Midbrain (tissue), 1 donor: ENCODE data around the gene ODAPH.
"Not testable (repeated sequence)": the region's sequence is repeated elsewhere in the genome, so short reads cannot be mapped to it uniquely, and the experiment has no call there.

Source experiments
- DNase-seq: peaks from one replicate; lab custom pipeline; 2025; lab: John Stamatoyannopoulos, UW

Gene ODAPH

GRCh38 chr4:75555294-75556164, at the start of gene ODAPH:
Gene ODAPH, plus strand, starts transcription at chr4:75556066. Its CDS starts 17 bp downstream, at chr4:75556083.
- no peak for DNase-seq

- DNase-seq: not testable (repeated sequence)
These were observed 46.3 kb upstream of the ODAPH start for GRCh38 chr4:75509592-75509991.

GRCh38 chr4:75511841-75512240, 44.0 kb upstream of the ODAPH start:
- DNase-seq: no peak

GRCh38 chr4:75512386-75513211, 43.3 kb upstream of the ODAPH start:
- DNase-seq: no peak

GRCh38 chr4:75513526-75514130, 42.2 kb upstream of the ODAPH start:
- peak; percentile 38 for DNase-seq

- DNase-seq: peak; percentile 97
These were observed 41.5 kb upstream of the ODAPH start, which contains the start of the genes RCHY1 and THAP6 for GRCh38 chr4:75514131-75514948. Gene RCHY1, minus strand, starts transcription at chr4:75514403. Its CDS starts 117 bp downstream, at chr4:75514286. Gene THAP6, plus strand, starts transcription at chr4:75514473. Its CDS starts 980 bp downstream, at chr4:75515453.

- DNase-seq: no peak
These were observed 40.8 kb upstream of the ODAPH start for GRCh38 chr4:75514949-75515612.

GRCh38 chr4:75516144-75516543, 39.7 kb upstream of the ODAPH start:
- DNase-seq: no peak

GRCh38 chr4:75519452-75519851, 36.4 kb upstream of the ODAPH start:
- DNase-seq: not testable (repeated sequence)

- DNase-seq: no peak
These were observed 30.8 kb upstream of the ODAPH start for GRCh38 chr4:75525086-75525485.

GRCh38 chr4:75525910-75526309, 30.0 kb upstream of the ODAPH start:
- DNase-seq: no peak

GRCh38 chr4:75527482-75527881, 28.4 kb upstream of the ODAPH start:
- DNase-seq: no peak

GRCh38 chr4:75530556-75531322, 25.1 kb upstream of the ODAPH start:
- DNase-seq: no peak

GRCh38 chr4:75531536-75532143, 24.2 kb upstream of the ODAPH start:
- not testable (repeated sequence) for DNase-seq

GRCh38 chr4:75533339-75533887, 22.5 kb upstream of the ODAPH start:
- not testable (repeated sequence) for DNase-seq

- not testable (repeated sequence) for DNase-seq
These were observed 21.9 kb upstream of the ODAPH start for GRCh38 chr4:75533926-75534325.

GRCh38 chr4:75537308-75537707, 18.6 kb upstream of the ODAPH start:
- not testable (repeated sequence) for DNase-seq

- no peak for DNase-seq
These were observed 13.0 kb upstream of the ODAPH start for GRCh38 chr4:75542824-75543223.

- DNase-seq: not testable (repeated sequence)
These were observed 11.6 kb upstream of the ODAPH start for GRCh38 chr4:75544220-75544619.
